HCT116 (cell line): ENCODE data around the gene TMCC1. TPM values are rescaled to one million over a fixed set of nuclear protein-coding genes. Genes with fewer than 3 reads are reported as not detected.

ENCODE experiments used
- ATAC-seq: fragments of 200-7000 bp; cut with Tn5 transposase; 2 replicates; pipeline ENCODE4 v1.9.1; 2020; ENCODE audit warnings: mild to moderate bottlenecking, moderate library complexity
- BruUV-seq: library from RNA; stranded (reverse); fragments of 400-500 nt; replicated peaks from 2 replicates; lab custom pipeline; 2021; lab: Mats Ljungman, UMichigan
- CTCF ChIA-PET: fragments of 300-600 bp; sonication (Branson Sonifier 250); formaldehyde crosslinking; loops from one replicate; lab custom pipeline; 2021; ENCODE audit warnings: antibody characterized with exemption; lab: Charles Lee
- POLR2A ChIA-PET: fragments of 300-600, 350-600 bp; sonication (Branson Sonifier 250); formaldehyde crosslinking; loops from one replicate; lab custom pipeline; 2021; ENCODE audit warnings: antibody characterized with exemption; lab: Charles Lee
- RAD21 ChIA-PET, 2 experiments: fragments of 300-600 bp; sonication (Branson Sonifier 250); formaldehyde crosslinking; loops; one replicate each; lab custom pipeline; 2023; ENCODE audit warnings: low total read pairs in 2 of 2; ENCODE audit not compliant: uncharacterized antibody in 2 of 2, unreplicated experiment in 2 of 2, low non-redundant PET in 1 of 2; lab: Charles Lee
- DNase-seq: peaks from one replicate; pipeline ENCODE4 v3.0.0-alpha.2; 2010; ENCODE audit warnings: low read depth, low spot score
- H2AFZ ChIP-seq: fragments of 200-600 bp; shearing (Covaris generic), sonication (generic); 2 replicates; pipeline ENCODE4 v1.6.1; 2017; ENCODE audit warnings: low read depth, mixed run types, mixed read lengths, antibody characterized with exemption, low read length; ENCODE audit not compliant: poor library complexity, severe bottlenecking
- H3K27ac ChIP-seq: 2 replicates; pipeline ENCODE4 v1.5.1; 2012; ENCODE audit warnings: low read depth, low read length
- H3K27me3 ChIP-seq: fragments of 200-600 bp; sonication (generic); 2 replicates; pipeline ENCODE4 v1.6.1; 2016; ENCODE audit warnings: mixed run types, low read length, mixed read lengths; ENCODE audit not compliant: insufficient read depth
- H3K36me3 ChIP-seq, 2 experiments: fragments of 200-500 bp in 1 of 2; fragments of 200-600 bp in 1 of 2; sonication (Bioruptor generic) in 1 of 2; sonication (generic) in 1 of 2; 2 replicates each; pipeline versions ENCODE4 v1.5.1 to v1.6.1; 2014 to 2016; ENCODE audit warnings: low read length in 2 of 2, inconsistent platforms in 1 of 2, mixed read lengths in 1 of 2, mixed run types in 1 of 2; ENCODE audit not compliant: insufficient read depth in 2 of 2, control insufficient read depth in 1 of 2
- H3K4me1 ChIP-seq, 2 experiments: fragments of 200-600 bp in 1 of 2; sonication (generic) in 1 of 2; 2 replicates each; pipeline versions ENCODE4 v1.5.1 to v1.6.1; 2012 to 2017; ENCODE audit warnings: low read length in 2 of 2, inconsistent platforms in 1 of 2, mild to moderate bottlenecking in 1 of 2, mixed read lengths in 1 of 2, mixed run types in 1 of 2, moderate library complexity in 1 of 2; ENCODE audit not compliant: insufficient read depth in 2 of 2, control insufficient read depth in 1 of 2
- H3K4me2 ChIP-seq: fragments of 200-600 bp; sonication (generic); 2 replicates; pipeline ENCODE4 v1.6.1; 2017; ENCODE audit warnings: mixed run types, low read length, mixed read lengths
- H3K4me3 ChIP-seq, 2 experiments: fragments of 200-600 bp in 1 of 2; sonication (generic) in 1 of 2; replicated peaks in 1 of 2; 2 replicates each; pipeline ENCODE4 v1.5.1; 2011 to 2016; ENCODE audit warnings: low read length in 2 of 2, control low read depth in 1 of 2, low read depth in 1 of 2, mild to moderate bottlenecking in 1 of 2, mixed read lengths in 1 of 2, mixed run types in 1 of 2
- H3K79me2 ChIP-seq: fragments of 200-600 bp; sonication (generic); 2 replicates; pipeline ENCODE4 v1.6.1; 2017; ENCODE audit warnings: mild to moderate bottlenecking, mixed run types, low read length, moderate library complexity, mixed read lengths; ENCODE audit not compliant: insufficient read depth
- H3K9ac ChIP-seq: fragments of 200-600 bp; sonication (generic); 2 replicates; pipeline ENCODE4 v1.6.1; 2016; ENCODE audit warnings: low read length, mixed read lengths
- H3K9me2 ChIP-seq: fragments of 200-600 bp; sonication (generic), shearing (Covaris generic); 2 replicates; pipeline ENCODE4 v1.6.1; 2017; ENCODE audit warnings: mixed run types, mild to moderate bottlenecking, moderate library complexity; ENCODE audit not compliant: insufficient read depth
- H3K9me3 ChIP-seq, 2 experiments: fragments of 200-500 bp in 1 of 2; fragments of 200-600 bp in 1 of 2; sonication (Bioruptor generic) in 1 of 2; sonication (generic) in 1 of 2; 2 replicates each; pipeline ENCODE4 v1.6.1; 2014 to 2017; ENCODE audit warnings: low read length in 2 of 2, mixed read lengths in 2 of 2, inconsistent platforms in 1 of 2, low read depth in 1 of 2, mild to moderate bottlenecking in 1 of 2, mixed run types in 1 of 2, moderate library complexity in 1 of 2; ENCODE audit not compliant: control insufficient read depth in 1 of 2, insufficient read depth in 1 of 2
- H4K20me1 ChIP-seq: fragments of 200-600 bp; sonication (generic), shearing (Covaris generic); 2 replicates; pipeline ENCODE4 v1.6.1; 2017; ENCODE audit warnings: mixed run types, mild to moderate bottlenecking, moderate library complexity; ENCODE audit not compliant: insufficient read depth
- CEBPB ChIP-seq: IDR thresholded peaks from 2 replicates; pipeline ENCODE4 v1.6.1; 2012; ENCODE audit warnings: low read depth
- CTCF ChIP-seq, 3 experiments: fragments of 200-600 bp in 1 of 3; sonication (generic) in 1 of 3; IDR thresholded peaks in 2 of 3; conservative IDR thresholded peaks in 1 of 3; 2 replicates each; pipeline ENCODE4 v1.5.1; 2012 to 2017; ENCODE audit warnings: low read depth in 2 of 3, low read length in 2 of 3, antibody characterized with exemption in 1 of 3, borderline replicate concordance in 1 of 3, control low read depth in 1 of 3, mild to moderate bottlenecking in 1 of 3, mixed read lengths in 1 of 3, mixed run types in 1 of 3, moderate library complexity in 1 of 3; ENCODE audit not compliant: insufficient read depth in 1 of 3
- FOSL1 ChIP-seq: IDR thresholded peaks from 2 replicates; pipeline ENCODE4 v1.6.1; 2012; ENCODE audit warnings: low read depth
- POLR2A ChIP-seq: IDR thresholded peaks from 2 replicates; pipeline ENCODE4 v1.7.0; 2011; ENCODE audit warnings: borderline replicate concordance; ENCODE audit not compliant: insufficient read depth, insufficient read length; ENCODE audit errors: extremely low read depth
- RAD21 ChIP-seq: IDR thresholded peaks from 2 replicates; pipeline ENCODE4 v1.6.1; 2012; ENCODE audit warnings: low read depth, mild to moderate bottlenecking
- SRF ChIP-seq: IDR thresholded peaks from 2 replicates; pipeline ENCODE4 v1.6.1; 2012; ENCODE audit warnings: low read depth
- ZFX ChIP-seq: fragments of 450-650 bp; IDR thresholded peaks from 2 replicates; pipeline ENCODE4 v1.6.1; 2017
- intact Hi-C: fragments of 100-400 bp; cut with micrococcal nuclease; formaldehyde crosslinking; loops from 2 replicates; pipeline ENCODE4 v1.10.0; 2022
- total RNA-seq: library from RNA; stranded (reverse); gene quantifications from one replicate; pipeline ENCODE4 v1.2.1, GENCODE V29; 2021; ENCODE audit not compliant: unreplicated experiment
- TF ChIP-seq, protein P1 (sequence below): IDR thresholded peaks from 2 replicates; pipeline ENCODE4 v1.6.1; 2012

The TMCC1 gene
- total RNA-seq, 1 experiment from 2014 or later: 32.5 TPM

GRCh38 chr3:129614435-129614834 is 279.1 kb downstream of the TMCC1 start:
- ATAC-seq: no peak
- H3K4me2 ChIP-seq: no peak overlapping the region

More at GRCh38 chr3:129614435-129614834, 279.1 kb downstream of the TMCC1 start:
- Histone ChIP-seq H3K27me3 (no peaks in the 10 kb centered on the region), H3K4me1 (peaks cover 3 to 29% of the 10 kb centered on the region in 2 experiments; a peak in 2 of 4 replicates), H2AFZ (no peak overlapping the region), H3K4me3 (no peak overlapping the region), H3K27ac (no peak overlapping the region), H3K9me3 (no peaks in the 10 kb centered on the region), H3K9ac (no peak overlapping the region), H3K9me2 (no peaks in the 10 kb centered on the region), H4K20me1 (no peaks in the 10 kb centered on the region), H3K36me3 (no peaks in the 10 kb centered on the region), H3K79me2 (no peaks in the 10 kb centered on the region)
- no peak for DNase-seq
- ChIA-PET POLR2A (no interaction called here), CTCF (no interaction called here), RAD21 (no interaction called here)
- no TSS peak for BruUV-seq
- TF ChIP-seq RAD21: no peak
- TF ChIP-seq, protein P1, sequence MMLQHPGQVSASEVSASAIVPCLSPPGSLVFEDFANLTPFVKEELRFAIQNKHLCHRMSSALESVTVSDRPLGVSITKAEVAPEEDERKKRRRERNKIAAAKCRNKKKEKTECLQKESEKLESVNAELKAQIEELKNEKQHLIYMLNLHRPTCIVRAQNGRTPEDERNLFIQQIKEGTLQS: no peak
- no peak for TF ChIP-seq CTCF (IDR thresholded peaks at IDR 0.05 in 2 of 3, conservative IDR thresholded peaks at IDR 0.05 in 1 of 3; ENCODE audit: borderline replicate concordance in 1 of 3, insufficient read depth in 1 of 3, low read depth in 2 of 3, low read length in 2 of 3)
- no peak for TF ChIP-seq POLR2A
- TF ChIP-seq ZFX: no peak
- no peak for TF ChIP-seq CEBPB
- no peak for TF ChIP-seq FOSL1
- no peak for TF ChIP-seq SRF
- intact Hi-C loops: no loop called here
